Myocyte (in vitro differentiated cells): ENCODE measurements around the gene PTCD1. TPM values are rescaled to one million over a fixed set of nuclear protein-coding genes. Genes with fewer than 3 reads are reported as not detected.
A peak's percentile ranks its signal among the peaks of the same experiment; 100 is the strongest.

Source experiments
- DNase-seq: peaks from one replicate; pipeline ENCODE4 v3.0.0-alpha.2; 2012; ENCODE audit warnings: low read depth
- polyA plus RNA-seq: library from polyadenylated mRNA; unstranded; fragments of >200 nt; gene quantifications from one replicate; pipeline ENCODE4 v1.2.1, GENCODE V29; 2012; ENCODE audit warnings: missing spikeins
- total RNA-seq: library from RNA; depleted of rRNA; stranded (reverse); fragments of >200 nt; gene quantifications from 2 replicates; pipeline ENCODE4 v1.2.3, GENCODE V29; 2014

PTCD1 gene
- 11.4 and 12.3 TPM in 2 replicates for total RNA-seq
- 6.7 TPM for polyA plus RNA-seq

- peak; percentile 99 for DNase-seq
These were observed at the start of gene PTCD1, which contains the start of gene CPSF4 for GRCh38 chr7:99438573-99439480. PTCD1 (minus strand) TSS chr7:99438798; CDS start chr7:99435242, 3,556 bp downstream. CPSF4 (plus strand) TSS chr7:99438943; CDS start chr7:99439083, 140 bp downstream.

GRCh38 chr7:99485094-99485493 is 46.5 kb upstream of the PTCD1 start:
- no peak for DNase-seq

- peak; percentile 61 for DNase-seq
These were observed 40.2 kb upstream of the PTCD1 start for GRCh38 chr7:99478464-99479440.

GRCh38 chr7:99476107-99476506 is 37.5 kb upstream of the PTCD1 start:
- DNase-seq = no peak

- DNase-seq = peak; percentile 76
These were observed 34.7 kb upstream of the PTCD1 start for GRCh38 chr7:99473315-99473596.

GRCh38 chr7:99472561-99473314 is 34.1 kb upstream of the PTCD1 start, which contains the start of gene ZNF789:
ZNF789 (plus strand) TSS chr7:99472890; CDS start chr7:99476457, 3,567 bp downstream.
- peak; percentile 99 for DNase-seq

GRCh38 chr7:99469381-99470065 is 30.9 kb upstream of the PTCD1 start:
- no peak for DNase-seq

- DNase-seq = no peak
These were observed 29.8 kb upstream of the PTCD1 start for GRCh38 chr7:99468336-99468918.

- no peak for DNase-seq
These were observed 26.8 kb upstream of the PTCD1 start for GRCh38 chr7:99465421-99465768.

GRCh38 chr7:99461221-99461620 is 22.6 kb upstream of the PTCD1 start:
- no peak for DNase-seq

- DNase-seq = no peak
These were observed 22.1 kb upstream of the PTCD1 start for GRCh38 chr7:99460651-99461050.

- DNase-seq = no peak
These were observed 20.5 kb upstream of the PTCD1 start for GRCh38 chr7:99459087-99459486.

- DNase-seq = no peak
These were observed 19.3 kb upstream of the PTCD1 start for GRCh38 chr7:99457650-99458493.

GRCh38 chr7:99457050-99457649 is 18.6 kb upstream of the PTCD1 start:
- peak; percentile 68 for DNase-seq

GRCh38 chr7:99456288-99456687 is 17.7 kb upstream of the PTCD1 start:
- DNase-seq = peak; percentile 53

- DNase-seq = no peak
These were observed 17.3 kb upstream of the PTCD1 start for GRCh38 chr7:99455874-99456273.

- no peak for DNase-seq
These were observed 14.5 kb upstream of the PTCD1 start for GRCh38 chr7:99453105-99453504.

GRCh38 chr7:99452541-99452940 is 13.9 kb upstream of the PTCD1 start:
- DNase-seq = no peak

GRCh38 chr7:99451936-99452335 is 13.3 kb upstream of the PTCD1 start:
- no peak for DNase-seq
